Measurements from ENCODE around the gene SFXN1.

DNA sequence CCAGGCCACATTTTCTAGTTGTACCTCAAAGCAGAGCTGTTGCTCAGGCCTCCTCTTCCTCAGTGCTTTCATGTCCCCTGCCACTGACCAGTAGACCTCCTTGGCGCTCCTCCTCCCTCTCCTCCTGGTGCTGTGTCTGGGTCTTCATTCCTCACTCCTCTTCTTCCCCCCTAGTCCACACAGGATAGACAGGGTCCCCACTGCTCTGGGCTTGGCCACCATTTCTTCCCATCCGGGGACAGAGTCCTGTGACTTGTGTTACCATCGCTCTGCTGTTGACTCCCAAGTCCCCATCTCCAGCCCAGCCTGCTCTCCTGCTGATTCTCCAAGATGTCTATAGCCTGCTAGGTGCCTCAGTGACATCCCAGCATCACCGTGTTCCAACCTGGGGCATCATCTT, 91.3 kb downstream of the SFXN1 start:
- TF ChIP-seq POLR2AphosphoS5 (IDR thresholded peaks at IDR 0.05; ENCODE audit: borderline replicate concordance, low read depth, low read length): no peak
- no peak for TF ChIP-seq EZH2 (IDR thresholded peaks at IDR 0.05)
- no peak for TF ChIP-seq FOXP2 (optimal IDR thresholded peaks at IDR 0.05; ENCODE audit: control extremely low read depth, extremely low read length, insufficient read depth)
